OCI-LY3 (cell line): ENCODE results near the gene KRT8.

Experiments
- H2AFZ ChIP-seq: fragments of 200-600, 300-600 bp; shearing (Covaris generic); 2 replicates; pipeline ENCODE4 v1.6.0; 2014; ENCODE audit warnings: antibody characterized with exemption, low read depth, low read length
- H3K27ac ChIP-seq: fragments of 200-600, 300-600 bp; sonication (generic); 2 replicates; pipeline ENCODE4 v1.5.1; 2014; ENCODE audit warnings: mild to moderate bottlenecking, low read length, moderate library complexity, mixed read lengths
- H3K27me3 ChIP-seq: fragments of 200-600, 300-600 bp; sonication (generic); 2 replicates; pipeline ENCODE4 v1.6.1; 2014; ENCODE audit warnings: low read depth, low read length, mixed read lengths
- H3K36me3 ChIP-seq: fragments of 200-600, 300-600 bp; sonication (generic); replicated peaks from 2 replicates; pipeline ENCODE3; 2014; ENCODE audit warnings: low read depth, low read length, mixed read lengths
- H3K4me1 ChIP-seq: fragments of 300-600, 200-600 bp; sonication (generic); 2 replicates; pipeline ENCODE4 v1.6.1; 2014; ENCODE audit warnings: low read length, mixed read lengths
- H3K4me2 ChIP-seq: fragments of 200-600, 300-600 bp; sonication (generic); 2 replicates; pipeline ENCODE4 v1.6.1; 2014; ENCODE audit warnings: low read length, mixed read lengths
- H3K4me3 ChIP-seq: fragments of 300-600, 200-600 bp; sonication (generic); 2 replicates; pipeline ENCODE4 v1.5.1; 2014; ENCODE audit warnings: antibody characterized with exemption, mild to moderate bottlenecking, low read length, moderate library complexity
- H3K79me2 ChIP-seq: fragments of 300-600, 200-600 bp; shearing (Covaris generic); 2 replicates; pipeline ENCODE4 v1.6.1; 2014; ENCODE audit warnings: mild to moderate bottlenecking, low read length, mixed read lengths
- H3K9ac ChIP-seq: fragments of 300-600, 200-600 bp; shearing (Covaris generic); 2 replicates; pipeline ENCODE4 v1.6.0; 2014; ENCODE audit warnings: mild to moderate bottlenecking, low read length, moderate library complexity
- H3K9me3 ChIP-seq: fragments of 200-600, 300-600 bp; shearing (Covaris generic); 2 replicates; pipeline ENCODE4 v1.6.1; 2014; ENCODE audit warnings: low read length, mixed read lengths; ENCODE audit not compliant: insufficient read depth
- H4K20me1 ChIP-seq: fragments of 200-600, 300-600 bp; sonication (generic); 2 replicates; pipeline ENCODE4 v1.6.1; 2016; ENCODE audit warnings: low read length, mixed read lengths; ENCODE audit not compliant: insufficient read depth
- CTCF ChIP-seq: fragments of 200-600, 300-600 bp; sonication (generic); IDR thresholded peaks from 2 replicates; pipeline ENCODE4 v1.5.1; 2014; ENCODE audit warnings: antibody characterized with exemption, low read length, low read depth
- EZH2phosphoT487 ChIP-seq: fragments of 200-600 bp; shearing (Covaris generic); IDR thresholded peaks from 2 replicates; pipeline ENCODE4 v1.6.1; 2018; ENCODE audit warnings: antibody characterized with exemption, mixed run types, low read depth

Gene KRT8

GRCh38 chr12:52946797-52947547, 42.1 kb upstream of the KRT8 start:
- Histone ChIP-seq H3K4me1 (no peaks in the 10 kb centered on the region), H3K9me3 (no peaks in the 10 kb centered on the region), H4K20me1 (no peaks in the 10 kb centered on the region), H3K79me2 (no peaks in the 10 kb centered on the region), H3K27ac (no peak overlapping the region), H3K9ac (no peak overlapping the region), H3K27me3 (peaks cover 35% of the 10 kb centered on the region), H3K36me3 (no peaks in the 10 kb centered on the region), H3K4me3 (no peak overlapping the region), H3K4me2 (no peak overlapping the region), H2AFZ (no peak overlapping the region)
- no peak for TF ChIP-seq CTCF

GRCh38 chr12:52946334-52946733, 41.5 kb upstream of the KRT8 start:
- Histone ChIP-seq H3K27me3 (peaks cover 35% of the 10 kb centered on the region), H3K4me3 (no peak overlapping the region), H2AFZ (no peak overlapping the region), H3K9me3 (no peaks in the 10 kb centered on the region), H3K79me2 (no peaks in the 10 kb centered on the region), H3K9ac (no peak overlapping the region), H3K4me2 (no peak overlapping the region), H3K27ac (no peak overlapping the region), H4K20me1 (no peaks in the 10 kb centered on the region), H3K36me3 (no peaks in the 10 kb centered on the region), H3K4me1 (no peaks in the 10 kb centered on the region)
- TF ChIP-seq EZH2phosphoT487 (no peak), CTCF (no peak)

- Histone ChIP-seq H3K9ac (no peak overlapping the region), H3K79me2 (no peaks in the 10 kb centered on the region), H3K27ac (no peak overlapping the region), H3K4me1 (no peaks in the 10 kb centered on the region), H2AFZ (no peak overlapping the region), H4K20me1 (no peaks in the 10 kb centered on the region), H3K4me3 (no peak overlapping the region), H3K27me3 (peaks cover 35% of the 10 kb centered on the region), H3K4me2 (no peak overlapping the region), H3K9me3 (no peaks in the 10 kb centered on the region), H3K36me3 (no peaks in the 10 kb centered on the region)
- TF ChIP-seq CTCF (no peak), EZH2phosphoT487 (no peak)
Measured at GRCh38 chr12:52945389-52946232, 40.7 kb upstream of the KRT8 start.

- Histone ChIP-seq H3K4me1 (no peaks in the 10 kb centered on the region), H3K36me3 (no peaks in the 10 kb centered on the region), H2AFZ (no peak overlapping the region), H3K4me2 (no peak overlapping the region), H3K27ac (no peak overlapping the region), H3K79me2 (no peaks in the 10 kb centered on the region), H3K27me3 (peaks cover 35% of the 10 kb centered on the region), H4K20me1 (no peaks in the 10 kb centered on the region), H3K4me3 (no peak overlapping the region), H3K9ac (no peak overlapping the region), H3K9me3 (no peaks in the 10 kb centered on the region)
- TF ChIP-seq EZH2phosphoT487 (no peak), CTCF (no peak)
Measured at GRCh38 chr12:52944683-52945388, 40.0 kb upstream of the KRT8 start.
